ENCODE measurements around the gene LRRC53. TPM values are rescaled to one million over a fixed set of nuclear protein-coding genes. Genes with fewer than 3 reads are reported as not detected.

Gene LRRC53
- total and polyA plus RNA-seq, 2 experiments from 2014 or later = not detected

GRCh38 chr1:74481607-74482006 is 30.8 kb downstream of the LRRC53 start:
- no peaks in the 10 kb centered on the region for H3F3A ChIP-seq (replicated peaks; ENCODE audit: low read depth)
- H3K36me3 ChIP-seq (ENCODE audit: insufficient read depth) = no peaks in the 10 kb centered on the region
- H3K4me3 ChIP-seq = no peak overlapping the region
- H2AFZ ChIP-seq = no peak overlapping the region
- no peaks in the 10 kb centered on the region for H3K9me2 ChIP-seq (ENCODE audit: insufficient read depth)
- H3K27ac ChIP-seq (ENCODE audit: low read depth) = no peak overlapping the region
- H3K4me1 ChIP-seq (ENCODE audit: insufficient read depth) = peaks cover 13% of the 10 kb centered on the region
- no peaks in the 10 kb centered on the region for H3K36me3 Mint-ChIP-seq (ENCODE audit: low read depth)
- H3K27ac Mint-ChIP-seq = no peak overlapping the region
- no peaks in the 10 kb centered on the region for H4K20me1 ChIP-seq (replicated peaks; ENCODE audit: insufficient read depth)
- no peaks in the 10 kb centered on the region for H3K9me3 Mint-ChIP-seq
- ATAC-seq = no peak
- no peaks in the 10 kb centered on the region for H3K79me2 ChIP-seq (replicated peaks; ENCODE audit: insufficient read depth)
- peaks cover 30% of the 10 kb centered on the region for H3K4me1 Mint-ChIP-seq
- no peak for DNase-seq (ENCODE audit: low spot score)
- H3K27me3 Mint-ChIP-seq (ENCODE audit: insufficient read depth, low read depth, poor library complexity) = peaks cover 6% of the 10 kb centered on the region
- H3K4me3 Mint-ChIP-seq = no peak overlapping the region
- no peak overlapping the region for H3K4me2 ChIP-seq
- H3K27me3 ChIP-seq (ENCODE audit: insufficient read depth) = no peaks in the 10 kb centered on the region
- TF ChIP-seq NANOG (IDR thresholded peaks at IDR 0.05; ENCODE audit: borderline replicate concordance) = no peak
- TF ChIP-seq, protein P1, sequence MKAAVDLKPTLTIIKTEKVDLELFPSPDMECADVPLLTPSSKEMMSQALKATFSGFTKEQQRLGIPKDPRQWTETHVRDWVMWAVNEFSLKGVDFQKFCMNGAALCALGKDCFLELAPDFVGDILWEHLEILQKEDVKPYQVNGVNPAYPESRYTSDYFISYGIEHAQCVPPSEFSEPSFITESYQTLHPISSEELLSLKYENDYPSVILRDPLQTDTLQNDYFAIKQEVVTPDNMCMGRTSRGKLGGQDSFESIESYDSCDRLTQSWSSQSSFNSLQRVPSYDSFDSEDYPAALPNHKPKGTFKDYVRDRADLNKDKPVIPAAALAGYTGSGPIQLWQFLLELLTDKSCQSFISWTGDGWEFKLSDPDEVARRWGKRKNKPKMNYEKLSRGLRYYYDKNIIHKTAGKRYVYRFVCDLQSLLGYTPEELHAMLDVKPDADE (IDR thresholded peaks at IDR 0.05) = no peak
- TF ChIP-seq STAT1 (IDR thresholded peaks at IDR 0.05; ENCODE audit: unreplicated experiment) = no peak
- no peak for TF ChIP-seq CREB1 (CRISPR knock-in tag; IDR thresholded peaks at IDR 0.05; ENCODE audit: low read depth)

- H3K27ac Mint-ChIP-seq = no peak overlapping the region
- no peaks in the 10 kb centered on the region for H3K9me3 Mint-ChIP-seq
- peaks cover 26% of the 10 kb centered on the region for H3K4me1 Mint-ChIP-seq
- Histone ChIP-seq H3K4me1 (ENCODE audit: insufficient read depth) (peaks cover 12% of the 10 kb centered on the region), H4K20me1 (replicated peaks; ENCODE audit: insufficient read depth) (no peaks in the 10 kb centered on the region), H3F3A (replicated peaks; ENCODE audit: low read depth) (no peaks in the 10 kb centered on the region), H2AFZ (no peak overlapping the region), H3K79me2 (replicated peaks; ENCODE audit: insufficient read depth) (no peaks in the 10 kb centered on the region), H3K27ac (ENCODE audit: low read depth) (no peak overlapping the region), H3K27me3 (ENCODE audit: insufficient read depth) (no peaks in the 10 kb centered on the region), H3K36me3 (ENCODE audit: insufficient read depth) (no peaks in the 10 kb centered on the region), H3K4me3 (no peak overlapping the region), H3K4me2 (no peak overlapping the region), H3K9me2 (ENCODE audit: insufficient read depth) (no peaks in the 10 kb centered on the region)
- peaks cover 6% of the 10 kb centered on the region for H3K27me3 Mint-ChIP-seq (ENCODE audit: insufficient read depth, low read depth, poor library complexity)
- TF ChIP-seq, protein P2, sequence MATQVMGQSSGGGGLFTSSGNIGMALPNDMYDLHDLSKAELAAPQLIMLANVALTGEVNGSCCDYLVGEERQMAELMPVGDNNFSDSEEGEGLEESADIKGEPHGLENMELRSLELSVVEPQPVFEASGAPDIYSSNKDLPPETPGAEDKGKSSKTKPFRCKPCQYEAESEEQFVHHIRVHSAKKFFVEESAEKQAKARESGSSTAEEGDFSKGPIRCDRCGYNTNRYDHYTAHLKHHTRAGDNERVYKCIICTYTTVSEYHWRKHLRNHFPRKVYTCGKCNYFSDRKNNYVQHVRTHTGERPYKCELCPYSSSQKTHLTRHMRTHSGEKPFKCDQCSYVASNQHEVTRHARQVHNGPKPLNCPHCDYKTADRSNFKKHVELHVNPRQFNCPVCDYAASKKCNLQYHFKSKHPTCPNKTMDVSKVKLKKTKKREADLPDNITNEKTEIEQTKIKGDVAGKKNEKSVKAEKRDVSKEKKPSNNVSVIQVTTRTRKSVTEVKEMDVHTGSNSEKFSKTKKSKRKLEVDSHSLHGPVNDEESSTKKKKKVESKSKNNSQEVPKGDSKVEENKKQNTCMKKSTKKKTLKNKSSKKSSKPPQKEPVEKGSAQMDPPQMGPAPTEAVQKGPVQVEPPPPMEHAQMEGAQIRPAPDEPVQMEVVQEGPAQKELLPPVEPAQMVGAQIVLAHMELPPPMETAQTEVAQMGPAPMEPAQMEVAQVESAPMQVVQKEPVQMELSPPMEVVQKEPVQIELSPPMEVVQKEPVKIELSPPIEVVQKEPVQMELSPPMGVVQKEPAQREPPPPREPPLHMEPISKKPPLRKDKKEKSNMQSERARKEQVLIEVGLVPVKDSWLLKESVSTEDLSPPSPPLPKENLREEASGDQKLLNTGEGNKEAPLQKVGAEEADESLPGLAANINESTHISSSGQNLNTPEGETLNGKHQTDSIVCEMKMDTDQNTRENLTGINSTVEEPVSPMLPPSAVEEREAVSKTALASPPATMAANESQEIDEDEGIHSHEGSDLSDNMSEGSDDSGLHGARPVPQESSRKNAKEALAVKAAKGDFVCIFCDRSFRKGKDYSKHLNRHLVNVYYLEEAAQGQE (IDR thresholded peaks at IDR 0.05; ENCODE audit: unreplicated experiment) = no peak
- no peak for TF ChIP-seq EZH2phosphoT487 (IDR thresholded peaks at IDR 0.05; ENCODE audit: unreplicated experiment)
- TF ChIP-seq, protein P3, sequence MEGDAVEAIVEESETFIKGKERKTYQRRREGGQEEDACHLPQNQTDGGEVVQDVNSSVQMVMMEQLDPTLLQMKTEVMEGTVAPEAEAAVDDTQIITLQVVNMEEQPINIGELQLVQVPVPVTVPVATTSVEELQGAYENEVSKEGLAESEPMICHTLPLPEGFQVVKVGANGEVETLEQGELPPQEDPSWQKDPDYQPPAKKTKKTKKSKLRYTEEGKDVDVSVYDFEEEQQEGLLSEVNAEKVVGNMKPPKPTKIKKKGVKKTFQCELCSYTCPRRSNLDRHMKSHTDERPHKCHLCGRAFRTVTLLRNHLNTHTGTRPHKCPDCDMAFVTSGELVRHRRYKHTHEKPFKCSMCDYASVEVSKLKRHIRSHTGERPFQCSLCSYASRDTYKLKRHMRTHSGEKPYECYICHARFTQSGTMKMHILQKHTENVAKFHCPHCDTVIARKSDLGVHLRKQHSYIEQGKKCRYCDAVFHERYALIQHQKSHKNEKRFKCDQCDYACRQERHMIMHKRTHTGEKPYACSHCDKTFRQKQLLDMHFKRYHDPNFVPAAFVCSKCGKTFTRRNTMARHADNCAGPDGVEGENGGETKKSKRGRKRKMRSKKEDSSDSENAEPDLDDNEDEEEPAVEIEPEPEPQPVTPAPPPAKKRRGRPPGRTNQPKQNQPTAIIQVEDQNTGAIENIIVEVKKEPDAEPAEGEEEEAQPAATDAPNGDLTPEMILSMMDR (conservative IDR thresholded peaks at IDR 0.05; ENCODE audit: low read depth in 2 of 2) = no peak
- no peaks in the 10 kb centered on the region for H3K36me3 Mint-ChIP-seq (ENCODE audit: low read depth)
- no peak for DNase-seq (ENCODE audit: low spot score)
- no peak for ATAC-seq
- no peak overlapping the region for H3K4me3 Mint-ChIP-seq
Observed at GRCh38 chr1:74480068-74480467, 32.3 kb downstream of the LRRC53 start.
